Adrenal gland (tissue), 12 donors: ENCODE data around the gene SWAP70. TPM values are rescaled to one million over a fixed set of nuclear protein-coding genes. Genes with fewer than 3 reads are reported as not detected.

Experiments
- DNase-seq, 7 donors: peaks; one replicate each; pipeline ENCODE4 v3.0.0-alpha.2; 2019 to 2020
- H3K27ac ChIP-seq, 5 donors: fragments of 200-600 bp; sonication (generic) in 4 of 5; 1 replicate in 3 of 5; 2 replicates in 2 of 5; pipeline versions ENCODE4 v1.5.1 to v1.8.0; 2016 to 2020; ENCODE audit warnings: mild to moderate bottlenecking in 1 of 5
- H3K27me3 ChIP-seq: fragments of 200-600 bp; 2 replicates; pipeline ENCODE4 v1.8.0; 2021
- H3K36me3 ChIP-seq, 2 donors: fragments of 200-600 bp; replicated peaks in 1 of 2; 1 replicate in 1 of 2; 2 replicates in 1 of 2; pipeline versions ENCODE4 v1.5.1 to v1.8.0; 2018 to 2022
- H3K4me1 ChIP-seq, 2 donors: fragments of 200-600 bp; replicated peaks in 1 of 2; 1 replicate in 1 of 2; 2 replicates in 1 of 2; pipeline versions ENCODE4 v1.5.1 to v1.8.0; 2018 to 2021
- H3K4me3 ChIP-seq, 4 donors: fragments of 200-600 bp; sonication (generic) in 3 of 4; one replicate each; pipeline ENCODE4 v1.5.1; 2016 to 2018
- H3K9me3 ChIP-seq, 3 donors: fragments of 200-600 bp; sonication (generic) in 1 of 3; replicated peaks in 1 of 3; 1 replicate in 2 of 3; 2 replicates in 1 of 3; pipeline versions ENCODE4 v1.5.1 to v1.8.0; 2016 to 2021
- CTCF ChIP-seq, 6 experiments: fragments of 450-650 bp in 4 of 6; fragments of 200-600 bp in 2 of 6; sonication (generic) in 1 of 6; IDR thresholded peaks; 1 replicate in 5 of 6; 2 replicates in 1 of 6; pipeline versions ENCODE4 v1.5.1 to v1.8.0; 2016 to 2021; ENCODE audit warnings: antibody characterized with exemption in 6 of 6, mild to moderate bottlenecking in 2 of 6, moderate library complexity in 1 of 6
- POLR2A ChIP-seq, 2 donors: fragments of 450-650 bp; IDR thresholded peaks; one replicate each; pipeline ENCODE4 v1.6.1; 2017; ENCODE audit warnings: antibody characterized with exemption in 2 of 2, mild to moderate bottlenecking in 2 of 2, moderate library complexity in 1 of 2
- WGBS, 4 donors: extraction: QIAGEN DNeasy Blood & Tissue Kit in 2 of 4; methylation state at CpG; one replicate each; pipeline versions ENCODE4 v1.1.5 to v1.1.7; 2013 to 2017; 5-methylcytosine and 5-hydroxymethylcytosine counted together
- intact Hi-C, 2 donors: fragments of 100-400 bp; cut with DNase I; formaldehyde crosslinking; loops; one replicate each; pipeline versions ENCODE4 v1.14.1 to v1.15.0; 2022 to 2023
- polyA plus RNA-seq, 3 donors: library from polyadenylated mRNA; stranded (reverse); fragments of 200-250 nt in 2 of 3; fragments of 350-450 nt in 1 of 3; fragmentation: Illumina TruSeq in 1 of 3; extraction: RNeasy Lipid Tissue Mini Kit (QIAGEN cat#74804) in 1 of 3; gene quantifications; one replicate each; pipeline ENCODE4 v1.2.3, GENCODE V29; 2013 to 2014
- total RNA-seq, 9 donors: library from RNA; depleted of rRNA in 4 of 9; stranded (reverse); fragments of >200 nt in 4 of 9; fragments of 120-200 nt in 1 of 9; fragmentation: NEBNext Ultra II Directional in 1 of 9; extraction: Animal tissue kit (Norgen Biotek cat#: 25700) in 1 of 9; gene quantifications; one replicate each; pipeline versions ENCODE4 v1.1.0 to v1.2.4, GENCODE V29; 2013 to 2023
- donor health status: healthy with polysubstance abuse.
- donor health status: Bipolar disorder and iron deficiency.
- donor health status: DM: yes; HTN: yes; CAD: no.
- donor health status: DM: no; HTN: no; CAD: no.
- donor health status: DM: no; HTN: no; CAD: no.
- donor health status: DM: yes; HTN: yes; CAD: no.

The SWAP70 gene
- total and polyA plus RNA-seq, 12 donors, result 6.5 to 23.5 (median 17.0) TPM

GRCh38 chr11:9787981-9788521, 124.2 kb downstream of the SWAP70 start:
- no peaks in the 10 kb centered on the region for H3K4me1 ChIP-seq
- no peaks in the 10 kb centered on the region for H3K27me3 ChIP-seq
- peak overlapping the region in 1 of 5 donors; percentile 23 for H3K27ac ChIP-seq
- WGBS, 4 donors, result 63 to 82% (median 73%) methylated on average over 3 of the region's 3 CpGs
- no peaks in the 10 kb centered on the region for H3K9me3 ChIP-seq
- H3K4me3 ChIP-seq, result no peak overlapping the region
- H3K36me3 ChIP-seq, result peaks cover 0 to 33% of the 10 kb centered on the region in 2 donors
- TF ChIP-seq POLR2A (IDR thresholded peaks at IDR 0.05) (no peak), CTCF (IDR thresholded peaks at IDR 0.05) (no peak)
- peak in 4 of 7 donors; percentile 21 to 55 (median 27) for DNase-seq
- intact Hi-C loops, result no loop called here

- 93 to 99% (median 95%) methylated on average over 3 of the region's 3 CpGs for WGBS, 4 donors
- TF ChIP-seq POLR2A (IDR thresholded peaks at IDR 0.05), result no peak
- TF ChIP-seq CTCF (IDR thresholded peaks at IDR 0.05), result no peak
- H3K27ac ChIP-seq, result no peak overlapping the region
- H3K36me3 ChIP-seq, result peaks cover 0 to 19% of the 10 kb centered on the region in 2 donors
- no peaks in the 10 kb centered on the region for H3K4me1 ChIP-seq
- no peaks in the 10 kb centered on the region for H3K9me3 ChIP-seq
- intact Hi-C loops, result no loop called here
- H3K27me3 ChIP-seq, result no peaks in the 10 kb centered on the region
- no peak overlapping the region for H3K4me3 ChIP-seq
- no peak for DNase-seq
Observed at GRCh38 chr11:9789910-9790309, 126.0 kb downstream of the SWAP70 start.

- TF ChIP-seq POLR2A (IDR thresholded peaks at IDR 0.05), result no peak
- no peak for TF ChIP-seq CTCF (IDR thresholded peaks at IDR 0.05)
Observed at GRCh38 chr11:9790703-9791102, 126.8 kb downstream of the SWAP70 start.

GRCh38 chr11:9796266-9796665, 132.4 kb downstream of the SWAP70 start:
- no peak overlapping the region for H3K4me3 ChIP-seq
- DNase-seq, result no peak
- H3K27ac ChIP-seq, result no peak overlapping the region
- H3K36me3 ChIP-seq, result no peaks in the 10 kb centered on the region
- TF ChIP-seq CTCF (IDR thresholded peaks at IDR 0.05) (no peak), POLR2A (IDR thresholded peaks at IDR 0.05) (no peak)
- intact Hi-C loops, result no loop called here
- H3K9me3 ChIP-seq, result no peaks in the 10 kb centered on the region
- no peaks in the 10 kb centered on the region for H3K4me1 ChIP-seq
- H3K27me3 ChIP-seq, result no peaks in the 10 kb centered on the region

More at GRCh38 chr11:9790703-9791102, 126.8 kb downstream of the SWAP70 start:
- Histone ChIP-seq H3K9me3 (no peaks in the 10 kb centered on the region), H3K27ac (no peak overlapping the region), H3K4me3 (no peak overlapping the region), H3K36me3 (peaks cover 0 to 14% of the 10 kb centered on the region in 2 donors), H3K27me3 (no peaks in the 10 kb centered on the region), H3K4me1 (no peaks in the 10 kb centered on the region)
- DNase-seq, result no peak
- WGBS, 4 donors, result 71 to 83% (median 76%) methylated on average over 3 of the region's 3 CpGs
- intact Hi-C loops, result no loop called here
